ENCODE data around the gene SLC17A2.

Gene SLC17A2

DNA sequence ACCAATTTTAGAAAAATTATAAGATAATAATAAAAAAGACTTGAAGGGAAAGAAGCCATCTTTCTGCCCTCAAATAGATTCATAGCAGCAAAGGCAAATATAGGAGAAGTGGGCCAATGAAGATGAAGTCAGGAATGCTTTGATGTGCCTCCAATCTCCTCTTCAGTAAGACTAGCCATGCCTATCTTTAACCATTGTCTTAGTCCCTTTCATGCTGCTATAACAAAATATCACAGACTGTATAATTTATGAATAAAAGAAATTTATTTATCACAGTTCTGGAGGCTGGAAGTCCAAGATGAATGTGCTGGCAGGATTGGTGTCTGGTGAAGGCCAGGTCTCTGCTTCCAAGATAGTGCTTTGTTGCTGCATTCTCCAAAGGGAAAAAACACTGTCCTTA lies 37.6 kb downstream of the SLC17A2 start:
- no peak for TF ChIP-seq TAF1 (IDR thresholded peaks at IDR 0.05; ENCODE audit: low read depth)
- no peak for TF ChIP-seq EP300 (IDR thresholded peaks at IDR 0.05; ENCODE audit: borderline replicate concordance)
- no peak for TF ChIP-seq YY1 (IDR thresholded peaks at IDR 0.05; ENCODE audit: low read depth)
- TF ChIP-seq, protein P1, sequence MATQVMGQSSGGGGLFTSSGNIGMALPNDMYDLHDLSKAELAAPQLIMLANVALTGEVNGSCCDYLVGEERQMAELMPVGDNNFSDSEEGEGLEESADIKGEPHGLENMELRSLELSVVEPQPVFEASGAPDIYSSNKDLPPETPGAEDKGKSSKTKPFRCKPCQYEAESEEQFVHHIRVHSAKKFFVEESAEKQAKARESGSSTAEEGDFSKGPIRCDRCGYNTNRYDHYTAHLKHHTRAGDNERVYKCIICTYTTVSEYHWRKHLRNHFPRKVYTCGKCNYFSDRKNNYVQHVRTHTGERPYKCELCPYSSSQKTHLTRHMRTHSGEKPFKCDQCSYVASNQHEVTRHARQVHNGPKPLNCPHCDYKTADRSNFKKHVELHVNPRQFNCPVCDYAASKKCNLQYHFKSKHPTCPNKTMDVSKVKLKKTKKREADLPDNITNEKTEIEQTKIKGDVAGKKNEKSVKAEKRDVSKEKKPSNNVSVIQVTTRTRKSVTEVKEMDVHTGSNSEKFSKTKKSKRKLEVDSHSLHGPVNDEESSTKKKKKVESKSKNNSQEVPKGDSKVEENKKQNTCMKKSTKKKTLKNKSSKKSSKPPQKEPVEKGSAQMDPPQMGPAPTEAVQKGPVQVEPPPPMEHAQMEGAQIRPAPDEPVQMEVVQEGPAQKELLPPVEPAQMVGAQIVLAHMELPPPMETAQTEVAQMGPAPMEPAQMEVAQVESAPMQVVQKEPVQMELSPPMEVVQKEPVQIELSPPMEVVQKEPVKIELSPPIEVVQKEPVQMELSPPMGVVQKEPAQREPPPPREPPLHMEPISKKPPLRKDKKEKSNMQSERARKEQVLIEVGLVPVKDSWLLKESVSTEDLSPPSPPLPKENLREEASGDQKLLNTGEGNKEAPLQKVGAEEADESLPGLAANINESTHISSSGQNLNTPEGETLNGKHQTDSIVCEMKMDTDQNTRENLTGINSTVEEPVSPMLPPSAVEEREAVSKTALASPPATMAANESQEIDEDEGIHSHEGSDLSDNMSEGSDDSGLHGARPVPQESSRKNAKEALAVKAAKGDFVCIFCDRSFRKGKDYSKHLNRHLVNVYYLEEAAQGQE (IDR thresholded peaks at IDR 0.05; ENCODE audit: low read depth) = no peak
- no peak for TF ChIP-seq ZBTB7A (IDR thresholded peaks at IDR 0.05; ENCODE audit: low read depth)
- no peak for TF ChIP-seq TEAD4 (IDR thresholded peaks at IDR 0.05)
- TF ChIP-seq FOXM1 (IDR thresholded peaks at IDR 0.05; ENCODE audit: borderline replicate concordance, low read depth) = no peak
- TF ChIP-seq, protein P2, sequence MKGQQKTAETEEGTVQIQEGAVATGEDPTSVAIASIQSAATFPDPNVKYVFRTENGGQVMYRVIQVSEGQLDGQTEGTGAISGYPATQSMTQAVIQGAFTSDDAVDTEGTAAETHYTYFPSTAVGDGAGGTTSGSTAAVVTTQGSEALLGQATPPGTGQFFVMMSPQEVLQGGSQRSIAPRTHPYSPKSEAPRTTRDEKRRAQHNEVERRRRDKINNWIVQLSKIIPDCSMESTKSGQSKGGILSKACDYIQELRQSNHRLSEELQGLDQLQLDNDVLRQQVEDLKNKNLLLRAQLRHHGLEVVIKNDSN (IDR thresholded peaks at IDR 0.05) = no peak
- TF ChIP-seq CREB1 (IDR thresholded peaks at IDR 0.05; ENCODE audit: low read depth) = no peak
- no peak for TF ChIP-seq EGR1 (IDR thresholded peaks at IDR 0.05)
- TF ChIP-seq TCF12 (IDR thresholded peaks at IDR 0.05; ENCODE audit: low read depth) = no peak
- TF ChIP-seq NFIC (IDR thresholded peaks at IDR 0.05) = no peak
- TF ChIP-seq, protein P3, sequence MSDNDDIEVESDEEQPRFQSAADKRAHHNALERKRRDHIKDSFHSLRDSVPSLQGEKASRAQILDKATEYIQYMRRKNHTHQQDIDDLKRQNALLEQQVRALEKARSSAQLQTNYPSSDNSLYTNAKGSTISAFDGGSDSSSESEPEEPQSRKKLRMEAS (IDR thresholded peaks at IDR 0.05) = no peak
- TF ChIP-seq RAD21 (IDR thresholded peaks at IDR 0.05; ENCODE audit: low read depth) = no peak
- no peak for TF ChIP-seq CEBPB (IDR thresholded peaks at IDR 0.05)

DNA sequence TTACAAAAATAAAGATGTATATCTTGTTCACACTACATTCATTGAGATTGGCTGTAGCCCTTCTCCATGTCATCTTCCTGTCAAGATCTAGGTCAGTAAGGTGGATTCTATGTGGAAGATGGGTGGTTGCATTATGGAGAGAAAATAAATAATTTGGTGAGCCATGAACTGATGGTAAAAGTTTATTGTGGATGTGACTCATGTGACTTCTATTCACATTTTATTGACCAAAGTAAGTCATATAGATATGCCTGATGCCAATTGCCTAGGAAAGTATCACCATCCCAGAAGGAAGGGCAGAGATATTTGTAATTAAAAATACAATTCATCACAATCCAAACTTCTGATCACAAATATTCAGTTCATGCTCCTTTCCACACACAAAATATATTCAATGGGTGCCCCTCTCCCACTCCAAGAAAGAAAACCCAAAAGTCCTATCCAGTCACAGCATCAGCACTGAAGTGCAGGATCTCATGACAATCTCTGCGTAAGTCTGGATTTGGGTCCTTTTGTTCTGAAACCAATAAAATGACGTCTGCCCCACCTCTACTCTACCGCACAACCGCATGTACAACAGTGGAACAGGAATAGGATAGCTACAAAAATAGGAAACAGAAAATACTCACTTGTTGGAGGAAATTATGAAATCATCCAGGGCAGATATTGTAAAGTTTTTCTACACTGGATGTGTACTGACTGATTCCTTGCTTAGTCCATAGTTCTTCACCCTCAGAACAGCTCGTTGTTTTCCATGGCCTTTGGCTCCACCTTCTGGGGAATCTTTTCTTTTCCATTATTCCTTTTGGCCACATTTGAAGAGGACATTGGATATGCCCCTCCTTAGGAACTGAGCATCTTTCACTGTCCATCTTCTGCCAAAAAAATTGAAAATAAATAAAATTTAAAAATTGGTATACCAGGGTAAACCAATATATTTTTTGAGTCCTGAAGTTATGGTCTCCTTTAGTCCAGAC lies 40.3 kb downstream of the SLC17A2 start:
- TF ChIP-seq, protein P3 (IDR thresholded peaks at IDR 0.05) = no peak
- TF ChIP-seq RAD21 (IDR thresholded peaks at IDR 0.05; ENCODE audit: low read depth) = peak; percentile 76
- no peak for TF ChIP-seq ZBTB7A (IDR thresholded peaks at IDR 0.05; ENCODE audit: low read depth)

DNA sequence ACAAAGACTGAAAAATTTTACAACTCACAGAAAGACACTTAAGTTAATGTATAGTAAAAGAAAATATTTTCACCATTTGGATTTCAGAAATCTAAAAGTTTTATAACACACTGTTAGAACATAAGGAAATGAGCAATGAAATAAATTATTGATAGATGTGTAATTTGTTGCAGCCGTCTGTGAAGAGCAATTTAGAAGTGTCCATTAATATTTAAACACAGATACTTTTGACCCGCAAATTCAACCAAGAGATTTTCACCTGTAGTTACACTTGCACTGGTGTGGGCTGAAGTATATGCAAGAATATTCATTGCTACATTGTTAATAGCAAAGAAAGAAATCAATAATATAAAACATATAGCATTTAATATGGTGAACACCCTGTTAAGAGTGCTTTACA lies 41.9 kb downstream of the SLC17A2 start:
- TF ChIP-seq TEAD4 (IDR thresholded peaks at IDR 0.05) = no peak
- no peak for TF ChIP-seq NFIC (IDR thresholded peaks at IDR 0.05)

DNA sequence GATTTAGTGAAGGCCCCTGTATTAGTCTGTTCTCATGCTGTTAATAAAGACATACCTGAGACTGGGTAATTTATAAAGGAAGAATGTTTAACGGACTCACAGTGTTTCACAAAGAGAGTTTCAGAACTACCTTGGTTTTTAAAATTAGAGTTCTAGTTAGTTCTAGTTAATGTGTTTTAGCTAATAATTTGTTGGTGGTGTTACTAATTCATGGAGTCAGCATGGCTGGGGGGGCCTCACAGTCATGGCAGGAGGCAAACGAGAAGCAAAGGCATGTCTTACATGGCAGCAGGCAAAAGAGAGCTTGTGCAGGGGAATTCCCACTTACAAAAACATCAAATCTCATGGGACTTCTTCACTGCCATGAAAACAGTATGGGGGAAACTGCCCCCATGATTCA lies 44.4 kb downstream of the SLC17A2 start:
- TF ChIP-seq ZBTB7A (IDR thresholded peaks at IDR 0.05; ENCODE audit: low read depth) = no peak
- no peak for TF ChIP-seq TAF1 (IDR thresholded peaks at IDR 0.05; ENCODE audit: low read depth)

DNA sequence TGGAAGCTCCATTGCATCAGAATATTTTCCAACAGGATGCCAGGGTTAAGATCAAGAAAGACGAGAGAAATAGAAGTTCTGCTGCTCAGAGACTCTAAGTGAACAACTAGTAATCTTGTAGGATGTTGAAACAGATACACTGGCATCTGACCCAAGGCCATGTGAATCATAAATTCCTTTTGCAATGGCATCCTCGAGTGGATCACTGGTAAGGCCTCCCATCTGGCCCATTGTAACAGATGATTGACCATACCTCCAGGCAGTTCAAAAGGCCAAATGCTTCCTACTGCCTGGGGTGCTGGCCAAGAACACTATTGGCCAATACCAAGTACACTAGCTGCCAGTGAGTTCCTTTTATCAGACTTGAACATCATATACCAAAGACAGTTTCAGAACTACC lies 46.5 kb downstream of the SLC17A2 start:
- TF ChIP-seq RAD21 (IDR thresholded peaks at IDR 0.05; ENCODE audit: low read depth) (no peak), EP300 (IDR thresholded peaks at IDR 0.05; ENCODE audit: borderline replicate concordance) (no peak), YY1 (IDR thresholded peaks at IDR 0.05; ENCODE audit: low read depth) (no peak), FOXM1 (IDR thresholded peaks at IDR 0.05; ENCODE audit: borderline replicate concordance, low read depth) (no peak), TAF1 (IDR thresholded peaks at IDR 0.05; ENCODE audit: low read depth) (no peak), CEBPB (IDR thresholded peaks at IDR 0.05) (no peak), TCF12 (IDR thresholded peaks at IDR 0.05; ENCODE audit: low read depth) (no peak), EGR1 (IDR thresholded peaks at IDR 0.05) (no peak), TEAD4 (IDR thresholded peaks at IDR 0.05) (no peak), NFIC (IDR thresholded peaks at IDR 0.05) (no peak)
- TF ChIP-seq, protein P3 (IDR thresholded peaks at IDR 0.05) = no peak
- TF ChIP-seq, protein P2 (IDR thresholded peaks at IDR 0.05) = no peak

DNA sequence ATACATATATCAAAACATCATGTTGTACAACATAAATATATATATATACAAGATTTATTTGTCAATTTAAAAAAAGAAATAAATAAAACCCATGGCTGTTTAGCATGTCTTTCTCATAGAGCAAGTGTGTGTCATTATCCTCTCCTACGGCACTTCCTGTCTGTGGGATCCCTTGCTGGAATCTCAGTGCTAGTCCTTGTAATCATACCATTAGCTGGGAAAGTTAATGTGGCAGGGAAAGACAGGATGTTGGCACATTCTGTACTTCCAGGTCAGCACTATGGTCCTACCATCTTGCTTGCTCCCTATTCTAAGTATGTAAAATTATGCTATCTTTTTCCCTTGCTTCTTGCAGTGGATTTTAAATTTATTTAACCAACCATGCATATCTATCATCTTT lies 47.0 kb downstream of the SLC17A2 start:
- TF ChIP-seq, protein P3 (IDR thresholded peaks at IDR 0.05) = no peak
- TF ChIP-seq TEAD4 (IDR thresholded peaks at IDR 0.05) = no peak
- TF ChIP-seq CREB1 (IDR thresholded peaks at IDR 0.05; ENCODE audit: low read depth) = no peak
- no peak for TF ChIP-seq EP300 (IDR thresholded peaks at IDR 0.05; ENCODE audit: borderline replicate concordance)
- no peak for TF ChIP-seq RAD21 (IDR thresholded peaks at IDR 0.05; ENCODE audit: low read depth)
- TF ChIP-seq TCF12 (IDR thresholded peaks at IDR 0.05; ENCODE audit: low read depth) = no peak
- no peak for TF ChIP-seq NFIC (IDR thresholded peaks at IDR 0.05)
- no peak for TF ChIP-seq TAF1 (IDR thresholded peaks at IDR 0.05; ENCODE audit: low read depth)
- TF ChIP-seq, protein P1 (IDR thresholded peaks at IDR 0.05; ENCODE audit: low read depth) = no peak
- TF ChIP-seq EGR1 (IDR thresholded peaks at IDR 0.05) = no peak
- TF ChIP-seq CEBPB (IDR thresholded peaks at IDR 0.05) = no peak
- TF ChIP-seq ZBTB7A (IDR thresholded peaks at IDR 0.05; ENCODE audit: low read depth) = no peak
- no peak for TF ChIP-seq YY1 (IDR thresholded peaks at IDR 0.05; ENCODE audit: low read depth)
- TF ChIP-seq FOXM1 (IDR thresholded peaks at IDR 0.05; ENCODE audit: borderline replicate concordance, low read depth) = no peak
- TF ChIP-seq, protein P2 (IDR thresholded peaks at IDR 0.05) = no peak
